ENCODE measurements around the gene DDX4.

GRCh38 chr5:55832446-55832845 lies 94.6 kb downstream of the DDX4 start:
- TF ChIP-seq CTCF (IDR thresholded peaks at IDR 0.05 in 2 of 3, conservative IDR thresholded peaks at IDR 0.05 in 1 of 3; ENCODE audit: borderline replicate concordance in 1 of 3, insufficient read depth in 1 of 3, low read depth in 2 of 3, low read length in 2 of 3) (no peak), EZH2phosphoT487 (IDR thresholded peaks at IDR 0.05; ENCODE audit: borderline replicate concordance) (no peak), POLR2A (IDR thresholded peaks at IDR 0.05; ENCODE audit: borderline replicate concordance, extremely low read depth, insufficient read depth, insufficient read length) (no peak), CEBPB (IDR thresholded peaks at IDR 0.05; ENCODE audit: low read depth) (no peak), POLR2AphosphoS5 (IDR thresholded peaks at IDR 0.05; ENCODE audit: low read depth, low read length) (no peak), ZBTB33 (IDR thresholded peaks at IDR 0.05; ENCODE audit: extremely low read depth, insufficient replicate concordance, low read length) (no peak), MAX (IDR thresholded peaks at IDR 0.05) (no peak), ZNF274 (IDR thresholded peaks at IDR 0.05; ENCODE audit: low read depth, low read length) (no peak), EZH2 (IDR thresholded peaks at IDR 0.05) (no peak), YY1 (IDR thresholded peaks at IDR 0.05; ENCODE audit: extremely low read depth, insufficient replicate concordance, low read depth, low read length) (no peak), REST (IDR thresholded peaks at IDR 0.05; ENCODE audit: low read depth) (no peak), SP1 (IDR thresholded peaks at IDR 0.05; ENCODE audit: low read depth) (no peak), EGR1 (IDR thresholded peaks at IDR 0.05; ENCODE audit: low read depth) (no peak)

Data from HCT116 (cell line).